Gastrocnemius medialis (tissue), 4 donors: ENCODE data around the gene COBLL1. TPM values are rescaled to one million over a fixed set of nuclear protein-coding genes. Genes with fewer than 3 reads are reported as not detected.

ENCODE experiments used
- ATAC-seq, 2 donors: fragments of 150-250 bp; one replicate each; pipeline ENCODE4 v1.9.1; 2016
- DNase-seq, 2 donors: peaks; one replicate each; pipeline ENCODE4 v3.0.0-alpha.2; 2019
- H3K27ac ChIP-seq, 4 donors: fragments of 200-600 bp; sonication (generic); 1 replicate in 1 of 4; 2 replicates in 3 of 4; pipeline ENCODE4 v1.5.1; 2016 to 2018; ENCODE audit warnings: mild to moderate bottlenecking in 2 of 4, moderate library complexity in 1 of 4
- H3K27me3 ChIP-seq, 3 donors: fragments of 200-600 bp; sonication (generic) in 2 of 3; 1 replicate in 1 of 3; 2 replicates in 2 of 3; pipeline versions ENCODE4 v1.5.1 to v1.6.0; 2016 to 2019; ENCODE audit warnings: mild to moderate bottlenecking in 1 of 3, moderate library complexity in 1 of 3
- H3K36me3 ChIP-seq, 2 donors: fragments of 200-600 bp; sonication (generic) in 1 of 2; one replicate each; pipeline ENCODE4 v1.5.1; 2017 to 2018
- H3K4me1 ChIP-seq, 2 donors: fragments of 200-600 bp; sonication (generic) in 1 of 2; one replicate each; pipeline ENCODE4 v1.5.1; 2016 to 2017; ENCODE audit warnings: mild to moderate bottlenecking in 2 of 2
- H3K4me3 ChIP-seq, 4 donors: fragments of 200-600 bp; sonication (generic) in 3 of 4; 1 replicate in 1 of 4; 2 replicates in 3 of 4; pipeline ENCODE4 v1.5.1; 2016 to 2019; ENCODE audit warnings: mild to moderate bottlenecking in 2 of 4
- H3K9me3 ChIP-seq, 3 donors: fragments of 200-600 bp; sonication (generic) in 2 of 3; 1 replicate in 1 of 3; 2 replicates in 2 of 3; pipeline ENCODE4 v1.5.1; 2016 to 2019
- POLR2A ChIP-seq, 2 donors: fragments of 450-650 bp; IDR thresholded peaks; one replicate each; pipeline ENCODE4 v1.6.1; 2017; ENCODE audit warnings: antibody characterized with exemption in 2 of 2, mild to moderate bottlenecking in 2 of 2, moderate library complexity in 2 of 2
- in situ Hi-C, 4 donors: fragments of 200-750 bp; cut with MboI; loops; one replicate each; pipeline versions ENCODE4 v1.15.0 to v1.8.0; 2017; ENCODE audit warnings: low sequenced_read_pairs in 4 of 4
- intact Hi-C: fragments of 100-400 bp; cut with DNase I; formaldehyde crosslinking; loops from one replicate; pipeline ENCODE4 v1.15.1; 2023; ENCODE audit warnings: low total_unique reads
- total RNA-seq, 4 donors: library from RNA; depleted of rRNA; stranded (reverse); fragments of >200 nt; gene quantifications; one replicate each; pipeline versions ENCODE4 v1.1.0 to v1.2.3, GENCODE V29; 2016
- TF ChIP-seq, protein P1 (sequence below), 5 experiments: fragments of 450-650 bp in 3 of 5; fragments of 200-600 bp in 2 of 5; sonication (generic) in 2 of 5; IDR thresholded peaks in 4 of 5; conservative IDR thresholded peaks in 1 of 5; 1 replicate in 4 of 5; 2 replicates in 1 of 5; pipeline ENCODE4 v1.5.1; 2016 to 2019; ENCODE audit warnings: antibody characterized with exemption in 5 of 5, mild to moderate bottlenecking in 3 of 5, moderate library complexity in 3 of 5

The COBLL1 gene
- total RNA-seq, 4 donors from 2014 or later: 1.9 to 9.6 (median 4.0) TPM

DNA sequence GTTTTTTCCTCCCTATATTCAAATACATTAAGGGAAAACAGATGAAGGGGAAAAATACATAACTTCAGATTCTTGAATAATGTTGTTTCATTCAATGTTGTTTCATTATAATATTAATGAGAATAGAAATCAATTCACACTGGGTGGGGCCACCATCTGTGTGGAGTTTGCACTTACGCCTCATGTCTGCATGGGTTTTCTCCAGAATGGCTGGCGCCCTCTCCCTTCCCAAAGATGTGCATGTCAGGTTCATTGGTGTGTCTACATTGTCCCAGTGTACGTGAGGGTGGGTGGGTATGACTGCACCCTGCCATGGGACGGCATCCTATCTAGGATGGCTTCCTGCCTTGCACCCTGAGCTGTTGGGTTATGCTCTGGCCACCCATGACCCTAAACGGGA is 51.7 kb downstream of the COBLL1 start:
- Histone ChIP-seq H3K27me3 (no peaks in the 10 kb centered on the region), H3K4me1 (peaks cover 9 to 11% of the 10 kb centered on the region in 2 donors), H3K9me3 (no peaks in the 10 kb centered on the region), H3K27ac (no peak overlapping the region), H3K36me3 (no peaks in the 10 kb centered on the region), H3K4me3 (no peak overlapping the region)
- intact Hi-C loops (loop anchor here (5.0 kb wide), 1 partner anchor 42 kb away; no protein-coding TSS in a partner anchor), in situ Hi-C loops (no loop called here)
- no peak for TF ChIP-seq POLR2A (IDR thresholded peaks at IDR 0.05)
- TF ChIP-seq, protein P1, sequence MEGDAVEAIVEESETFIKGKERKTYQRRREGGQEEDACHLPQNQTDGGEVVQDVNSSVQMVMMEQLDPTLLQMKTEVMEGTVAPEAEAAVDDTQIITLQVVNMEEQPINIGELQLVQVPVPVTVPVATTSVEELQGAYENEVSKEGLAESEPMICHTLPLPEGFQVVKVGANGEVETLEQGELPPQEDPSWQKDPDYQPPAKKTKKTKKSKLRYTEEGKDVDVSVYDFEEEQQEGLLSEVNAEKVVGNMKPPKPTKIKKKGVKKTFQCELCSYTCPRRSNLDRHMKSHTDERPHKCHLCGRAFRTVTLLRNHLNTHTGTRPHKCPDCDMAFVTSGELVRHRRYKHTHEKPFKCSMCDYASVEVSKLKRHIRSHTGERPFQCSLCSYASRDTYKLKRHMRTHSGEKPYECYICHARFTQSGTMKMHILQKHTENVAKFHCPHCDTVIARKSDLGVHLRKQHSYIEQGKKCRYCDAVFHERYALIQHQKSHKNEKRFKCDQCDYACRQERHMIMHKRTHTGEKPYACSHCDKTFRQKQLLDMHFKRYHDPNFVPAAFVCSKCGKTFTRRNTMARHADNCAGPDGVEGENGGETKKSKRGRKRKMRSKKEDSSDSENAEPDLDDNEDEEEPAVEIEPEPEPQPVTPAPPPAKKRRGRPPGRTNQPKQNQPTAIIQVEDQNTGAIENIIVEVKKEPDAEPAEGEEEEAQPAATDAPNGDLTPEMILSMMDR (IDR thresholded peaks at IDR 0.05 in 4 of 5, conservative IDR thresholded peaks at IDR 0.05 in 1 of 5): no peak
- DNase-seq (no peak), ATAC-seq (no peak)

DNA sequence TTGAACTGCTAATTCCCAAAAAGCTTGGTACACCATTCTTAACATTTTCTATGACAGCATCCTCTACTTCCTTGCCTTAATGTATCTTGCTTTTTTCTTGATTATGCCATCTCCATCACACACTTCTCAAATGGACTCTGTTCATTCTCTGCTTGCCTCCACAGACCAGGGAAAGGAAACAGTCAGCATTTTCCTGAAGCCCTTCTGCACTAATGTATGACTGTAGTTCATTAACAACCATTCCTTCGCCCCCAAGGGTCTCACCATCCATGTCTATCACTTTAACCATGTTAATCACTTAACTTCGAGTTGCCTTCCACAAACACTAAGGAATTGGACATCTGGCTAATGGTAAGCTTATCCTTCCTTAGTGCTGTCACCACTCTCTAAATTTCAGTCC is 54.8 kb downstream of the COBLL1 start:
- Histone ChIP-seq H3K9me3 (no peaks in the 10 kb centered on the region), H3K27ac (no peak overlapping the region), H3K4me1 (no peaks in the 10 kb centered on the region), H3K27me3 (no peaks in the 10 kb centered on the region), H3K4me3 (no peak overlapping the region), H3K36me3 (no peaks in the 10 kb centered on the region)
- DNase-seq (no peak), ATAC-seq (no peak)
- TF ChIP-seq, protein P1 (IDR thresholded peaks at IDR 0.05 in 4 of 5, conservative IDR thresholded peaks at IDR 0.05 in 1 of 5): no peak
- TF ChIP-seq POLR2A (IDR thresholded peaks at IDR 0.05): no peak
- in situ Hi-C loops: no loop called here
- intact Hi-C loops: loop anchor here (5.0 kb wide), 1 partner anchor 46 kb away; no protein-coding TSS in a partner anchor

DNA sequence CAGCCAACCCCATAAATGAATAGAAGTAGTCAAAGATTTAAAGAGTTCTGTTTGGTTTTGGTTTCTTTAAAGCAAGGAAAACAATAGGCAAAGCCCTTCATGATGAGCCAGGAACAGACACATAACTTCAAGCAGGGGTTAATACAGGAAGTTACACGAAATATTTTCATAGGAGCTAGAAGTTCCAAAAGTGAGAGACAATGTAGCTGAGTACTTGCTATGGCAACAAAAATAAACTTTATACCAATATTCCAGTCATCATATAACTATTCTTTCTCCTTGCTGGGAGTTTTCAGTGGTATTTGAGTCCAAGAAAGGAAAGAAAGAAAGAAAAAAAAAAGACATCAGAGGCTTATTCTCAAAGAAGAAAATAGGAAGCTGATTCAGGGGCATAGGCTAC is 56.2 kb downstream of the COBLL1 start:
- in situ Hi-C loops (no loop called here), intact Hi-C loops (loop anchor here (5.0 kb wide), 1 partner anchor 47 kb away; no protein-coding TSS in a partner anchor)
- Histone ChIP-seq H3K27me3 (no peaks in the 10 kb centered on the region), H3K4me1 (no peaks in the 10 kb centered on the region), H3K9me3 (no peaks in the 10 kb centered on the region), H3K4me3 (no peak overlapping the region), H3K27ac (peak overlapping the region; percentile 52 to 68 (median 64)), H3K36me3 (no peaks in the 10 kb centered on the region)
- no peak for TF ChIP-seq POLR2A (IDR thresholded peaks at IDR 0.05)
- TF ChIP-seq, protein P1 (IDR thresholded peaks at IDR 0.05 in 4 of 5, conservative IDR thresholded peaks at IDR 0.05 in 1 of 5): no peak
- DNase-seq: no peak
- ATAC-seq: no peak

DNA sequence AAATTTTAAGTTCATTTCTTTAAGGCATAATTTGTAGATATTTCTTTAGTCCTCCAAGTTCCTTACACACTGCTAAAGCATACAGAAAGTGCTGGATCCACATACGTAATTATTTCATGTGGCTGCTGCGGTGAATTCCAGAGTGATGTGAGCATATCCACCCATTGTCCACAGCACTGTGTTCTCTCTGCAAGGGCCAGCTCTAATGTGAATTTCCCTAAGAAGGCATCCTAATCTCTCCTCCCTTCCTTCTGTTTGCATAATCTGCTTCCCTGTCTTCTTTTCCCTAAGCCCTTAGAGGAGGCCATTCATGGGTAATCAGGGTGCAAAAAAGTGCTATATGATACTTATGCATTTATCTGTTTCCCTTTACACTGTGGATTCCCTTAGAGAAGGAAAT is 57.2 kb downstream of the COBLL1 start:
- ATAC-seq (peak; percentile 40 to 72), DNase-seq (no peak)
- no peaks in the 10 kb centered on the region for H3K27me3 ChIP-seq
- H3K9me3 ChIP-seq: no peaks in the 10 kb centered on the region
- H3K4me3 ChIP-seq: no peak overlapping the region
- in situ Hi-C loops: no loop called here
- no peak for TF ChIP-seq POLR2A (IDR thresholded peaks at IDR 0.05)
- TF ChIP-seq, protein P1 (IDR thresholded peaks at IDR 0.05 in 4 of 5, conservative IDR thresholded peaks at IDR 0.05 in 1 of 5): no peak
- H3K36me3 ChIP-seq: no peaks in the 10 kb centered on the region
- H3K4me1 ChIP-seq: no peaks in the 10 kb centered on the region
- H3K27ac ChIP-seq: peak overlapping the region; percentile 52 to 68 (median 64)
- intact Hi-C loops: no loop called here

DNA sequence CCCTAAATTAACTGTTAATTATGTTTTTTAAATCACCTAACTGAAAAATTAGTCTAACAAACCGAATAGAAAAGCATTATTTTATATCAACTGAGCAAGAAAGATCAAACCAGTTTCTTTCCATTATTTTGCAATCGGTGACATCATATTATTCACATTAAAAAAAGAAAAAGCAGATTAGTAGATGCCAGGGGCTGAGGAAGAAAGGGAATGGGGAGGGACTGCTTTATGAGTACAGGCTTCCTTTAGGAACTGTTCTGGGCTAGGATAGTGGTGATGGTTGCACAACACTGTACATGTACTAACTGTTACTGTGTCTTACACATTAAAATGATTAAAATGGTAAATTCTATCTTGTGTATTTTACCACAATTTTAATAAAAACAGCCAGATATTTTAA is 59.3 kb downstream of the COBLL1 start:
- Histone ChIP-seq H3K4me3 (no peak overlapping the region), H3K27ac (peak overlapping the region in 2 of 4 donors; percentile 4 to 12), H3K4me1 (no peaks in the 10 kb centered on the region), H3K9me3 (no peaks in the 10 kb centered on the region), H3K36me3 (no peaks in the 10 kb centered on the region), H3K27me3 (no peaks in the 10 kb centered on the region)
- DNase-seq (peak in 1 of 2 donors; percentile 9), ATAC-seq (peak; percentile 54 to 70)
- TF ChIP-seq POLR2A (IDR thresholded peaks at IDR 0.05): no peak
- TF ChIP-seq, protein P1 (IDR thresholded peaks at IDR 0.05 in 4 of 5, conservative IDR thresholded peaks at IDR 0.05 in 1 of 5): no peak
- in situ Hi-C loops: no loop called here
- intact Hi-C loops: no loop called here
